ENCODE data around the gene MRPL30.

GRCh38 chr2:99190548-99190947 lies 9.6 kb downstream of the MRPL30 start:
- TF ChIP-seq CTCF (IDR thresholded peaks at IDR 0.05) (no peak), POLR2A (IDR thresholded peaks at IDR 0.05) (no peak)
